ENCODE data around the gene MOCOS.

MOCOS gene

GRCh38 chr18:36273347-36273746 lies 86.0 kb downstream of the MOCOS start:
- no peak for DNase-seq (ENCODE audit: low read depth)

- no peak for DNase-seq (ENCODE audit: low read depth)
These were observed 86.9 kb downstream of the MOCOS start for GRCh38 chr18:36274083-36274715.

- no peak for DNase-seq (ENCODE audit: low read depth)
These were observed 88.3 kb downstream of the MOCOS start for GRCh38 chr18:36275561-36275960.

GRCh38 chr18:36279001-36279400 lies 91.7 kb downstream of the MOCOS start:
- no peak for DNase-seq (ENCODE audit: low read depth)

GRCh38 chr18:36281936-36282335 lies 94.6 kb downstream of the MOCOS start:
- DNase-seq (ENCODE audit: low read depth): no peak

GRCh38 chr18:36283448-36283847 lies 96.2 kb downstream of the MOCOS start:
- DNase-seq (ENCODE audit: low read depth): no peak

GRCh38 chr18:36284268-36284667 lies 97.0 kb downstream of the MOCOS start:
- no peak for DNase-seq (ENCODE audit: low read depth)

GRCh38 chr18:36284671-36285295 lies 97.5 kb downstream of the MOCOS start:
- DNase-seq (ENCODE audit: low read depth): no peak

- no peak for DNase-seq (ENCODE audit: low read depth)
These were observed 100.4 kb downstream of the MOCOS start for GRCh38 chr18:36287653-36288052.

GRCh38 chr18:36288689-36289088 lies 101.4 kb downstream of the MOCOS start:
- no peak for DNase-seq (ENCODE audit: low read depth)

GRCh38 chr18:36294031-36294430 lies 106.7 kb downstream of the MOCOS start:
- DNase-seq (ENCODE audit: low read depth): no peak

GRCh38 chr18:36295214-36295613 lies 107.9 kb downstream of the MOCOS start:
- DNase-seq (ENCODE audit: low read depth): no peak

GRCh38 chr18:36295880-36296301 lies 108.6 kb downstream of the MOCOS start:
- DNase-seq (ENCODE audit: low read depth): no peak

- no peak for DNase-seq (ENCODE audit: low read depth)
These were observed 109.5 kb downstream of the MOCOS start for GRCh38 chr18:36296650-36297416.

GRCh38 chr18:36297417-36298125 lies 110.3 kb downstream of the MOCOS start, which contains the start of gene FHOD3:
FHOD3 (plus strand) TSS chr18:36297713; CDS start chr18:36297836, 123 bp downstream.
- DNase-seq (ENCODE audit: low read depth): no peak

- DNase-seq (ENCODE audit: low read depth): no peak
These were observed 110.9 kb downstream of the MOCOS start for GRCh38 chr18:36298126-36298741.

- no peak for DNase-seq (ENCODE audit: low read depth)
These were observed 111.7 kb downstream of the MOCOS start for GRCh38 chr18:36299015-36299414.

- no peak for DNase-seq (ENCODE audit: low read depth)
These were observed 112.9 kb downstream of the MOCOS start for GRCh38 chr18:36300211-36300610.

GRCh38 chr18:36301884-36302283 lies 114.6 kb downstream of the MOCOS start:
- DNase-seq (ENCODE audit: low read depth): no peak

- DNase-seq (ENCODE audit: low read depth): no peak
These were observed 115.4 kb downstream of the MOCOS start for GRCh38 chr18:36302676-36303075.

- no peak for DNase-seq (ENCODE audit: low read depth)
These were observed 116.0 kb downstream of the MOCOS start for GRCh38 chr18:36303211-36303844.

GRCh38 chr18:36304723-36305122 lies 117.4 kb downstream of the MOCOS start:
- no peak for DNase-seq (ENCODE audit: low read depth)

All from activated T-helper 9 cell treated with anti-CD3 and anti-CD28 coated beads, Interleukin-2, amount 50 U/mL, for 16 hours (primary cell).